HG03575 (cell line): ENCODE measurements around the gene MT1M.
A peak's percentile ranks its signal among the peaks of the same experiment; 100 is the strongest.

Source experiments
- ATAC-seq: cut with Tn5 transposase; IDR thresholded peaks from one replicate; pipeline ENCODE4 v1.9.1; 2021; ENCODE audit not compliant: unreplicated experiment, insufficient number of reproducible peaks, low FRiP score; ENCODE audit errors: extremely low read depth

The MT1M gene

DNA sequence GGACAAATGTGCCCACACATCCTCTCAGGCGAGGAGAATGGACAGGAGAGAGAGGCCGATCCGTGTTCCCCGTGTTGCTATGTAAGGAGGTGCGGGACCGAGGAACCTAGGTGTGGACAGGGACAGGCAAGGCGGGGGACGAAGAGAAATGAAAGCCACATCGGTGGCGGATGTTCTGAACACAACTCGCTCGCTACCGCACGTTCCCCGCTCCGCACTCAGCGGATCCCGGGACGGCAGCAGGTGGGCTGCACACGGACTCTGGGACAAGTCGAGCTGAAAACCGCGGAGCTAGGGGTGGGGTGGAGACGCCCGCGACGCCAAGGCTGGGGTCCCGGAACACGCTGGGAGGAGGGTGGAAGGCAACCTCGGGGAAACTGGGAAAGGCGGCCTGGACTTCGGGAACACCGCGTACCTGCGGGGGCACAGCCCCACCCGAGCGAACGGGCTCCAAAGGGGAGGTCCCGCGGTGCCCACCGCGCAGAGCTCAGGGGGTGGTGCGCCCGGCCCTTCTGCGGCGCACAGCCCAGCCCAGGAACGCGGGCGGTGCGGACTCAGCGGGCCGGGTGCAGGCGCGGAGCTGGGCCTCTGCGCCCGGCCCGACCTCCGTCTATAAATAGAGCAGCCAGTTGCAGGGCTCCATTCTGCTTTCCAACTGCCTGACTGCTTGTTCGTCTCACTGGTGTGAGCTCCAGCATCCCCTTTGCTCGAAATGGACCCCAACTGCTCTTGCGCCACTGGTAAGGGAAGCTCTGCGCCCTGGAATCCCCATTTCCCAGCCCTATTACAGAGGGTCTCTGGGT is 7.1 kb upstream of the MT1M start, which contains the start of gene MT1E:
Gene MT1E, plus strand, starts transcription at position 642 of the 803 bp plus-strand sequence. Its CDS starts 71 bp downstream, at position 713.
- no peak for ATAC-seq

GRCh38 chr16:56625943-56626654 is 6.4 kb upstream of the MT1M start:
- no peak for ATAC-seq

GRCh38 chr16:56626685-56627084 is 5.8 kb upstream of the MT1M start:
- no peak for ATAC-seq

- no peak for ATAC-seq
Measured at GRCh38 chr16:56628486-56629350, 3.7 kb upstream of the MT1M start.

- ATAC-seq, result no peak
Measured at GRCh38 chr16:56629531-56629930, 2.9 kb upstream of the MT1M start.

DNA sequence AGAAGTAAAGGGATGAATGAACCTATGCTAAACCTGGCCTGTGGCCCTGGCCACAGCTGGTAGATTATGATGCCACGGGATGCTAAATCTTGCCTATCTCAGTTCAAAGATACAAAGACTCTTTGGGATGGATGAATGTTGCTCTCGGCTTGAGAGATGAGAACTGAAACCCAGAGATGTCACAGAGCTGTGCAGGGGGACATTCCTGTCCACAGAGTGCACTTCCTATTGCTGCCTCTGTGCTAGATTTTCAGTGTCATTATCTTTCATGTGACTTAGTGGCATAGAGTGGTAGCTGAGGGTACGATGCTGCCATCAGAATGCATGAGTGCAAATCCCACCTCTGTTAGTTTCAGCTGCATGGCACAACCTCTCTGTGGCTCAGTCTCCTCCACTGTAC is 2.3 kb upstream of the MT1M start:
- ATAC-seq, result peak; percentile 88

- ATAC-seq, result no peak
Measured at GRCh38 chr16:56631197-56631596, 1.3 kb upstream of the MT1M start.

DNA sequence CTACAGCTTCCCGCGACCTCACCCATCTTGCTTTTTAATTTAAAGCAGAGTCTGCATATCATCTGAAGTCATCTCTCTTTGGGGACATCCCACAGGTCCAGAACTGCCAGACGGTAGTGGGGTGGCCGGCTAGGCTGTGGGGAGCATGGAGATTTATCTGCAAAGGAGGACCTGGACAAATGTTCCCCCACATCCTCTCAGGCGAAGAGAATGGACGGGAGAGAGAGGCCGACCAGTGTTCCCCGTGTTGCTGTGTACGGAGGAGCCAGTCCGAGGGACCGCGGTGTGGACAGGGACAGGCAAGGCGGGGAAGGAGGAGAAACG is 665 bp upstream of the MT1M start:
- no peak for ATAC-seq

DNA sequence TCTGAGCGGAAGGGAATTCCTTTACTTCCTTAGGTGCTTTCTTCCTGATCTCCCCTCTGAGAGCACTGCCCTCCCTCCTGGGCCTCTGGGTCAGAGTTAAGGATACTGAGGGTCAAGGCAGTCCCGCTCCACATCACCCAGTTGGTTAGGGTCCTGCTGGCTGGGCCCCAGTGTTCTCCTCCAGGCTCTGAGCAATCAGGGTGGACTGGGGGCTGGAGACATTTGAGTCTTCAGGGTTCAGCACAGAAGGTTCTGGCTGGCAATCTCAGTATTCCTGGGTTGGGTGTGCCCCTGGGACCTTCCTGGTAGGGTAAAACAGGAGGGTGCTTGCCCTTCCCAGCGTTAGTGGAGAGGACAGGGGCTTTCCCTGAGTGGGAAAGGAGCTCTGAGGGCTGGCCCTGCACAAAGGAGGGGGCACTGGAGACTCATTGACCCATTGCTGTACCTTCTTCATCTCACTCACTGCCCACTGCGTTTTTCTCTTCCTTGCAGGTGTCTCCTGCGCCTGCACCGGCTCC is 448 bp downstream of the MT1M start:
- ATAC-seq, result no peak

- no peak for ATAC-seq
Measured at GRCh38 chr16:56633535-56633934, 1.1 kb downstream of the MT1M start.

DNA sequence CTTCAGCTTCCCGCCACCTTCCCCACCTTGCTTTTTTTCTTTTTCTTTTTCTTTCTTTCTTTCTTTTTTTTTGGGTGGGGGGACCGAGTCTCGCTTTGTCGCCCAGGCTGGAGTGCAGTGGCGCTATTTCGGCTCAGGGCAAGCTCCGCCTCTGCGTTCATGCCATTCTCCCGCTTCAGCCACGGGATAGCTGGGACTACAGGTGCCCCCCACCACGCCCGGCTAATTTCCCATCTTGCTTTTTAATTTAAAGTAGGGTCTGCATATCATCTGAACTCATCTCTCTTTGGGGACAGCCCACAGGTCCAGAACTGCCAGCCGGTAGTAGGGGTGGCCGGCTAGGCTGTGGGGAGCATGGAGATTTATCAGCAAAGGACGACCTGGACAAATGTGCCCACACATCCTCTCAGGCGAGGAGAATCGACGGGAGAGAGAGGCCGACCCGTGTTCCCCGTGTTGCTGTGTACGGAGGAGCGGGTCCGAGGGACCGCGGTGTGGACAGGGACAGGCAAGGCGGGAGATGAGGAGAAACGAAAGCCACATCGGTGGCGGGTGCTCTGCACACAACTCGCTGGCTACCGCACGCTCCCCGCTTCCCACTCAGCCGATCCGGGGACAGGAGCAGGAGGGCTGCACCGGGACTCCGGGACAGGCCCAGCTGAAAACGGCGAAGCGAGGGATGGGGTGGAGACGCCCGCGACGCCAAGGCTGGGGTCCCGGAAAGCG is 2.4 kb downstream of the MT1M start:
- no peak for ATAC-seq

DNA sequence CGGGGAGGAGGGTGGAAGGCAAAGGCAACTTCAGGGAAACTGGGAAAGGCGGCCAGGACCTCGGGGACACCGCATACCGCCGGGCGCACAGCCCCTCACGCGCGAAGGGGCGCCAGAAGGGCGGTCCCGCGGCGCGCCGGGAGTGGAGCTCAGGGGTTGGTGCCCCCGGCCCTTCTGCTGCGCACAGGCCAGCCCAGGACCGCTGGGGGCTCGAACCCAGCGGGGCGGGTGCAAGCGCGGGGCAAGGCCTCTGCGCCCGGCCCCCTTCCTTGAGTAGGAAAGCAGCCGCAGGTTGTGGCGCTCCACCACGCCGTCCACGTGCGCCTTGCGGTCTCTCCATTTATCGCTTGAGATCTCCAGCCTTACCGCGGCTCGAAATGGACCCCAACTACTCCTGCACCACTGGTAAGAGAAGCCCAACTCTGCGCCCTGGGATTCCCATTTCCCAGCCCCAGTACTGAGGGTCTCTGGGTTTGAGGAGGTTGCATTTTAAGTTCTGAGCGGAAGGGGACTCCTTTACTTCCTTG is 3.0 kb downstream of the MT1M start:
- no peak for ATAC-seq

DNA sequence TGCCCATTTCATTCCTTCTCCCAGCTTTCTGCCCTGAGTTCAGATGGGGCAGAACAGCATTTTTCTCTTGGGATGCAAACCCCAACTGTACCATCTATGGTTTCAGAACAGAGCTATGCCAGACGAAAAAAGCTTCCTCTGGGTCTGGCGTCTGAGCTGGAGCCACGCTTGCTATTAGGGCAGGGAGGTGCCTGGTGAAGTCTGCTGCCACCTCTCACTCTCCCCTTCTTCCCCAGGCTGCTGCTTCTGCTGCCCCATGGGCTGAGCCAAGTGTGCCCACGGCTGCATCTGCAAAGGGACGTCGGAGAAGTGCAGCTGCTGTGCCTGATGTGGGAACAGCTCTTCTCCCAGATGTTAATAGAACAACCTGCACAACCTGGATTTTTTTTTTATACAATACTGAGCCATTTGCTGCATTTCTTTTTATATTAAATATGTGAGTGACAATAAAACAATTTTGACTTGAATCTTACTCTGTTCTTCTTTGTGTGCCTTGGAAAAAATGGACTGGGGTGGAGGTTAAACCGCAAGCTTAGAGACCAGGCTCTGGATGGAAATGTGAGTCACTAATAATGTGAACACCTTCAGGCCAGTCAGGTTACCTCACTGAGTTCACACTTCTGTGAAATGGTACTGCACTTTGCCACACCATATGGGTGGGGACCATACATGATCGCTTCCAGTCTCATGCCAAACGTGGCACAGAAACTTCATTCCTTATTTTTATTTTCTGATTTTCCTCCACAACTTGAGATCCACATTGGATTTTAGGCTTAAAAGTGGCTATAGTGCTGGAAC is 4.4 kb downstream of the MT1M start:
- ATAC-seq, result no peak

DNA sequence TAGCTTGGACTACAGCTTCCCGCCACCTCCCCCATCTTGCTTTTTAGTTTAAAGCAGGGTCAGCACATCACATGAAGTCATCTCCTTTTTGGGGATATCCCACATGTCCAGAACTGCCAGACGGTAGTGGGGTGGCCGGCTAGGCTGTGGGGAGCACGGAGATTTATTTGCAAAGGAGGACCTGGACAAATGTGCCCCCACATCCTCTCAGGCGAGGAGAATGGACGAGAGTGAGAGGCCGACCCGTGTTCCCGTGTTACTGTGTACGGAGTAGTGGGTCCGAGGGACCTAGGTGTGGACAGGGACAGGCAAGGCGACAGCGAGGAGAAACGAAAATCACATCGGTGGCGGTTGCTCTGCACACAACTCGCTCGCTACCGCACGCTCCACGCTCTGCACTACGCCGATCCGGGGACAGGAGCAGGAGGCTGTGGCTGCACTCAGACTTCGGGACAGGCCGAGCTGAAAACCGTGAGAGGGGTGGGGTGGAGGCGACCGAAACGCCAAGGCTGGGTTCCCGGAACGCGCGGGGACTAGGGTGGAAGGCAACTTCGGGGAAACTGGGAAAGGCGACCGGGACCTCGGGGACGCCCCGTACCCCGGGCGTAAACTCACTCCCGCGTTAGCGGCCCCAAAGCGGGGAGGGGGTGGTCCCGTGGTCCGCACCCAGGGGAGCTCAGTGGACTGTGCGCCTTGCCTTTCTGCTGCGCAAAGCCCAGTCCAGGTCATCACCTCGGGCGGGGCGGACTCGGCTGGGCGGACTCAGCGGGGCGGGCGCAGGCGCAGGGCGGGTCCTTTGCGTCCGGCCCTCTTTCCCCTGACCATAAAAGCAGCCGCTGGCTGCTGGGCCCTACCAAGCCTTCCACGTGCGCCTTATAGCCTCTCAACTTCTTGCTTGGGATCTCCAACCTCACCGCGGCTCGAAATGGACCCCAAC is 5.6 kb downstream of the MT1M start, which contains the start of gene MT1A:
Gene MT1A, plus strand, starts transcription at position 853 of the 937 bp plus-strand sequence. Its CDS starts 73 bp downstream, at position 926.
- no peak for ATAC-seq

DNA sequence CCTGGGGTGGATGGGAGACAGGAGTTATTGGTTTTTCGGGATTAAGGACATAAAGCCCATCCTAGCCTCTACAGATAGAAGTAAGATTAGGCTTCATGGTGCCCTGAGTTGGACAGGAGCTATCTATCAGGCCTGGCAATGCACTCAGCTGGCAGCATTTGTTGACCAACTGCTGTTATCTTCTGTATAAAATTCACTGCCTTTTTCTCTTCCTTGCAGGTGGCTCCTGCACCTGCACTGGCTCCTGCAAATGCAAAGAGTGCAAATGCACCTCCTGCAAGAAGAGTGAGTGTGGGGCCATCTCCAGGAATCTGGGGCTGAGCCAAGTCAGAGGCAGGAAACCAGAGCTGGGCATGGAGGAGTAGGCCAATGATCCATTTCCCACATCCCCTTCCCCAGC is 6.6 kb downstream of the MT1M start:
- no peak for ATAC-seq

- ATAC-seq, result no peak
Measured at GRCh38 chr16:56640076-56640475, 7.6 kb downstream of the MT1M start.

GRCh38 chr16:56641166-56641565 is 8.7 kb downstream of the MT1M start:
- no peak for ATAC-seq
